ENCODE measurements around the gene P2RY2. TPM values are rescaled to one million over a fixed set of nuclear protein-coding genes. Genes with fewer than 3 reads are reported as not detected.

Gene P2RY2
- total RNA-seq, 1 donor = under 0.01 TPM

- no peak for TF ChIP-seq CTCF (IDR thresholded peaks at IDR 0.05; ENCODE audit: insufficient read depth, low read depth, low read length)
- H3K4me3 ChIP-seq (ENCODE audit: low read depth, low read length) = no peak overlapping the region
- no peak for DNase-seq (ENCODE audit: low read depth)
Measured at GRCh38 chr11:73265853-73266645, 48.0 kb downstream of the P2RY2 start.

- TF ChIP-seq CTCF (IDR thresholded peaks at IDR 0.05; ENCODE audit: insufficient read depth, low read depth, low read length) = no peak
Measured at GRCh38 chr11:73266646-73267020, 48.6 kb downstream of the P2RY2 start.

GRCh38 chr11:73267122-73267846 lies 49.2 kb downstream of the P2RY2 start:
- no peak for DNase-seq (ENCODE audit: low read depth)
- no peak overlapping the region for H3K4me3 ChIP-seq (ENCODE audit: low read depth, low read length)
- TF ChIP-seq CTCF (IDR thresholded peaks at IDR 0.05; ENCODE audit: insufficient read depth, low read depth, low read length) = no peak

More at GRCh38 chr11:73266646-73267020, 48.6 kb downstream of the P2RY2 start:
- no peak overlapping the region for H3K4me3 ChIP-seq (ENCODE audit: low read depth, low read length)
- DNase-seq (ENCODE audit: low read depth) = no peak

DNA sequence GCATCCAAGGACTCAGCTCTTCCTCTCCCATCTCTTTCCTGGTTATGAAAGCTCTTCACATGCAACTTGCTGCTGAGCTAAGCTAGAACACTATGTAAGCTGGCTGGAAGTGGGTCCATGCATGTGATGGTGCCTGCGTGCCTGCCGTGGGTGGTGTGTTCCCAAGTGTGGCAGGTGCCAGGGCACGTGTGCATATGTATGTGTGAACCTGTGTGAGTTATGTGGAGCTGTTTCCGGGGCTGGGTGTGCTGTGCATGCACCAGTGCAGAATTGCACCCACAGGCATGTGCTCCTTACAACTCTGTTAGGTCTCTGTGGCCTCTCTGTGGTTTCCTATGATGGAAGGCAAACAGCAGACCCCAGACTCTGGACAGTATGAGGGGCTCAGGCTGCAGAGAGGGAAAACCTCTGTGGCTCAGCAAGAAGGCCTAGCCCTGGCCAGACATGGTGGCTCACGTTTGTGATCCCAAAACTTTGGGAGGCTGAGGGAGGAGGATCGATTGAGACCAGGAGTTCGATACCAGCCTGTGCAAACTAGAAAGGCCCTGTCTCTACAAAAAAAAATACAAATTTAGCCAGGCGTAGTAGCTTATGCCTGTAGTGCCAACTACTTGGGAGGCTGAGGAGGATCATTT lies 49.9 kb downstream of the P2RY2 start:
- H3K4me3 ChIP-seq (ENCODE audit: low read depth, low read length) = no peak overlapping the region
- DNase-seq (ENCODE audit: low read depth) = no peak
- no peak for TF ChIP-seq CTCF (IDR thresholded peaks at IDR 0.05; ENCODE audit: insufficient read depth, low read depth, low read length)

GRCh38 chr11:73268671-73269271 lies 50.7 kb downstream of the P2RY2 start:
- H3K4me3 ChIP-seq (ENCODE audit: low read depth, low read length) = no peak overlapping the region
- TF ChIP-seq CTCF (IDR thresholded peaks at IDR 0.05; ENCODE audit: insufficient read depth, low read depth, low read length) = no peak
- no peak for DNase-seq (ENCODE audit: low read depth)

DNA sequence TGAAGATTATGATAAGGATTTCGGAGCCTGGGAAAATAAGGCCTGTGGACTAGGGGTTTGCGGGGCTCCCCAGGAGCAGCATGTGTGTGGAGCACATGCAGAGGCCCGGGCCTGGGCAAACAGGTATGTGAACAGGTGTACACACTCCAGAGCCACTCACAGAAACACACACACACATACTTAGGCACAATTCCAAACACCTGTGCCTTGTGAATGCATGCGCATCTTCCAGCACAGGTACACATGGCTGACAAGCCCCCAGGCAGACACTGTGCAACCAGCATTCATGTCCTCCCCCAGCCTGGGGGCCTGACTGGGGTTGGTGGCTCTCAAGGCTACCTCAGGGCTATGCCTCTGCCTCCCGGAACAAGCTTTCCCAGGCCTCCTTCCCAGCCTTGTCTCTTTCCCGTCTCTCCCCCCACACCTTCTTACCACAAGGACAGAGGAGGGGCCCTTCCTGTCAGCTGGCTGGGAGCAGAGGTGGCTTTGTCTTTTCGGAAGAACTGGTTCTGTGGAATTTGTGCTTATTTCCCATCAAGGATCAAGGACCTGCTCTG lies 51.5 kb downstream of the P2RY2 start:
- no peak for DNase-seq (ENCODE audit: low read depth)
- no peak for TF ChIP-seq CTCF (IDR thresholded peaks at IDR 0.05; ENCODE audit: insufficient read depth, low read depth, low read length)
- H3K4me3 ChIP-seq (ENCODE audit: low read depth, low read length) = no peak overlapping the region
